ENCODE measurements around the gene AGFG2. TPM values are rescaled to one million over a fixed set of nuclear protein-coding genes. Genes with fewer than 3 reads are reported as not detected.

The AGFG2 gene
- total RNA-seq, 1 donor from 2014 or later, result 48.6 TPM

- no peak for TF ChIP-seq CTCF (IDR thresholded peaks at IDR 0.05; ENCODE audit: unreplicated experiment)
- Mint-ChIP-seq H3K27me3 (ENCODE audit: unreplicated experiment) (peaks cover 20% of the 10 kb centered on the region), H3K9me3 (ENCODE audit: unreplicated experiment) (no peaks in the 10 kb centered on the region), H3K36me3 (ENCODE audit: low read depth, unreplicated experiment) (peaks cover 12% of the 10 kb centered on the region), H3K27ac (ENCODE audit: unreplicated experiment) (no peak overlapping the region), H3K4me3 (ENCODE audit: unreplicated experiment) (peak overlapping the region; percentile 44), H3K4me1 (ENCODE audit: unreplicated experiment) (peaks cover 4% of the 10 kb centered on the region)
- no peak for DNase-seq (ENCODE audit: low spot score)
Observed at GRCh38 chr7:100575746-100576383, 36.9 kb downstream of the AGFG2 start.

- peaks cover 12% of the 10 kb centered on the region for H3K36me3 Mint-ChIP-seq (ENCODE audit: low read depth, unreplicated experiment)
Observed at GRCh38 chr7:100576384-100576993, 37.5 kb downstream of the AGFG2 start.

GRCh38 chr7:100577103-100577502 is 38.1 kb downstream of the AGFG2 start:
- peaks cover 8% of the 10 kb centered on the region for H3K36me3 Mint-ChIP-seq (ENCODE audit: low read depth, unreplicated experiment)

More at GRCh38 chr7:100576384-100576993, 37.5 kb downstream of the AGFG2 start:
- DNase-seq (ENCODE audit: low spot score), result no peak
- Mint-ChIP-seq H3K4me1 (ENCODE audit: unreplicated experiment) (peaks cover 4% of the 10 kb centered on the region), H3K27ac (ENCODE audit: unreplicated experiment) (no peak overlapping the region), H3K4me3 (ENCODE audit: unreplicated experiment) (peak overlapping the region; percentile 44), H3K27me3 (ENCODE audit: unreplicated experiment) (peaks cover 20% of the 10 kb centered on the region), H3K9me3 (ENCODE audit: unreplicated experiment) (no peaks in the 10 kb centered on the region)
- no peak for TF ChIP-seq CTCF (IDR thresholded peaks at IDR 0.05; ENCODE audit: unreplicated experiment)

GRCh38 chr7:100577507-100577906 is 38.5 kb downstream of the AGFG2 start:
- no peak for TF ChIP-seq CTCF (IDR thresholded peaks at IDR 0.05; ENCODE audit: unreplicated experiment)
- DNase-seq (ENCODE audit: low spot score), result no peak
- Mint-ChIP-seq H3K4me3 (ENCODE audit: unreplicated experiment) (no peak overlapping the region), H3K27ac (ENCODE audit: unreplicated experiment) (no peak overlapping the region), H3K4me1 (ENCODE audit: unreplicated experiment) (peaks cover 2% of the 10 kb centered on the region), H3K27me3 (ENCODE audit: unreplicated experiment) (peaks cover 16% of the 10 kb centered on the region), H3K9me3 (ENCODE audit: unreplicated experiment) (no peaks in the 10 kb centered on the region), H3K36me3 (ENCODE audit: low read depth, unreplicated experiment) (peaks cover 8% of the 10 kb centered on the region)

More at GRCh38 chr7:100577103-100577502, 38.1 kb downstream of the AGFG2 start:
- H3K9me3 Mint-ChIP-seq (ENCODE audit: unreplicated experiment), result no peaks in the 10 kb centered on the region
- DNase-seq (ENCODE audit: low spot score), result no peak
- H3K27me3 Mint-ChIP-seq (ENCODE audit: unreplicated experiment), result peaks cover 15% of the 10 kb centered on the region
- no peak overlapping the region for H3K4me3 Mint-ChIP-seq (ENCODE audit: unreplicated experiment)
- no peak for TF ChIP-seq CTCF (IDR thresholded peaks at IDR 0.05; ENCODE audit: unreplicated experiment)
- no peaks in the 10 kb centered on the region for H3K4me1 Mint-ChIP-seq (ENCODE audit: unreplicated experiment)
- no peak overlapping the region for H3K27ac Mint-ChIP-seq (ENCODE audit: unreplicated experiment)
